Neutrophil (primary cell): Measurements from ENCODE around the gene ANTXRL.
"Not testable (repeated sequence)": the region's sequence is repeated elsewhere in the genome, so short reads cannot be mapped to it uniquely, and the experiment has no call there.

Source experiments
- H3K27ac ChIP-seq: fragments of 200-600 bp; sonication (generic); 2 replicates; pipeline ENCODE4 v1.5.1; 2016; ENCODE audit warnings: mild to moderate bottlenecking, moderate library complexity
- H3K27me3 ChIP-seq: fragments of 200-600 bp; sonication (generic); 2 replicates; pipeline ENCODE4 v1.6.0; 2016; ENCODE audit warnings: mild to moderate bottlenecking
- H3K36me3 ChIP-seq: fragments of 200-600 bp; sonication (generic); 2 replicates; pipeline ENCODE4 v1.5.1; 2017
- H3K4me1 ChIP-seq, 2 experiments: fragments of 200-600 bp in 1 of 2; sonication (generic) in 1 of 2; 1 replicate in 1 of 2; 2 replicates in 1 of 2; pipeline versions ENCODE4 v1.5.1 to v1.6.1; 2013 to 2016; ENCODE audit warnings: low read depth in 1 of 2, low read length in 1 of 2, mild to moderate bottlenecking in 1 of 2, moderate library complexity in 1 of 2; ENCODE audit not compliant: control insufficient read depth in 1 of 2, insufficient read depth in 1 of 2
- H3K4me3 ChIP-seq, 2 experiments: fragments of 200-600 bp in 1 of 2; sonication (generic) in 1 of 2; 1 replicate in 1 of 2; 2 replicates in 1 of 2; pipeline ENCODE4 v1.5.1; 2013 to 2016; ENCODE audit warnings: low read depth in 1 of 2, low read length in 1 of 2, mild to moderate bottlenecking in 1 of 2, moderate library complexity in 1 of 2
- H3K9me3 ChIP-seq: fragments of 200-600 bp; sonication (generic); 2 replicates; pipeline ENCODE4 v1.5.1; 2016
- TF ChIP-seq, protein P1 (sequence below): fragments of 200-600 bp; sonication (generic); IDR thresholded peaks from 2 replicates; pipeline ENCODE4 v1.5.1; 2016; ENCODE audit warnings: antibody characterized with exemption

Gene ANTXRL

DNA sequence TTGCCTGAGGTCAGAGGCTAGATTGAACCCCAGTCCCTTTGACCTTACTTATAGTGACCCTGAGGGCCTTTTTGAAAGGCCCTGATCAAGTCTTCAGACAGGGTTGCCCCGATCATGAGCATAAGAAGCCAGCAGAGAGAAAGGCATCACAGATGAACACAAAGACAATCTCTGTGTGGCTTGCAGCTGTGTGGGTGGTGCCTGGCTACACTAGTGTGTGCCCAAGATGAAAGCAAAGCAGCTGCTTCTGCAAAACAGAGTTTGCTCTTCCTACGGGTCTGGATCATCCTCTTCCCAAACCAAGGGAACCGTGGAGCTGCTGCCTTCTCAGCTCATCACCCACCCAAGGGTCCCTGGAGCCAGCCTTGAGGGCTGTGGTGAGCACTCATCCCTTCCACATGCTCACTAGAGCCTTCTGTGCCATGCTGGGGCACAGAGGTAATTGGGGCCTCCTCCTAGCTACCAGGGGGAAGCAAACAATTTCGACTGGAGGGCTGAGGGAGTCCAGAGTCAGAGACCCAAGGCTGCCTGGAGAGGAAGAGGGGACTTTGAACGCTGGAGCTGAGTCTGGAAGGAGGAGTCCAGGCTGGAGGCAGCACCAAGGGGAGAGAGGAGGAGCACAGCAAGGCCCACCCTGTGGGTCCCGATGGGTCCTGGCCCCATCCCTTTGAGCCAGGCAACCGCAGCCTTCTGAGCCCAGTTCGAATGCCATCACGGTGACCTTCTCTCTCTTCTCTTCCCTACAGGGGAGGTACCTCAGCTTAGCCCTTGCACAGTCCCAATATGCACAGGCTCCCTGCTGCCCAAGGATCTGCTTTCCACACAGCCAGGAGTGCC lies 42.3 kb downstream of the ANTXRL start:
- no peak overlapping the region for H3K4me3 ChIP-seq
- no peaks in the 10 kb centered on the region for H3K36me3 ChIP-seq
- no peak overlapping the region for H3K27ac ChIP-seq
- TF ChIP-seq, protein P1, sequence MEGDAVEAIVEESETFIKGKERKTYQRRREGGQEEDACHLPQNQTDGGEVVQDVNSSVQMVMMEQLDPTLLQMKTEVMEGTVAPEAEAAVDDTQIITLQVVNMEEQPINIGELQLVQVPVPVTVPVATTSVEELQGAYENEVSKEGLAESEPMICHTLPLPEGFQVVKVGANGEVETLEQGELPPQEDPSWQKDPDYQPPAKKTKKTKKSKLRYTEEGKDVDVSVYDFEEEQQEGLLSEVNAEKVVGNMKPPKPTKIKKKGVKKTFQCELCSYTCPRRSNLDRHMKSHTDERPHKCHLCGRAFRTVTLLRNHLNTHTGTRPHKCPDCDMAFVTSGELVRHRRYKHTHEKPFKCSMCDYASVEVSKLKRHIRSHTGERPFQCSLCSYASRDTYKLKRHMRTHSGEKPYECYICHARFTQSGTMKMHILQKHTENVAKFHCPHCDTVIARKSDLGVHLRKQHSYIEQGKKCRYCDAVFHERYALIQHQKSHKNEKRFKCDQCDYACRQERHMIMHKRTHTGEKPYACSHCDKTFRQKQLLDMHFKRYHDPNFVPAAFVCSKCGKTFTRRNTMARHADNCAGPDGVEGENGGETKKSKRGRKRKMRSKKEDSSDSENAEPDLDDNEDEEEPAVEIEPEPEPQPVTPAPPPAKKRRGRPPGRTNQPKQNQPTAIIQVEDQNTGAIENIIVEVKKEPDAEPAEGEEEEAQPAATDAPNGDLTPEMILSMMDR: no peak
- H3K4me1 ChIP-seq: peaks cover 60 to 66% of the 10 kb centered on the region in 2 experiments
- H3K27me3 ChIP-seq: no peaks in the 10 kb centered on the region
- H3K9me3 ChIP-seq: no peaks in the 10 kb centered on the region

DNA sequence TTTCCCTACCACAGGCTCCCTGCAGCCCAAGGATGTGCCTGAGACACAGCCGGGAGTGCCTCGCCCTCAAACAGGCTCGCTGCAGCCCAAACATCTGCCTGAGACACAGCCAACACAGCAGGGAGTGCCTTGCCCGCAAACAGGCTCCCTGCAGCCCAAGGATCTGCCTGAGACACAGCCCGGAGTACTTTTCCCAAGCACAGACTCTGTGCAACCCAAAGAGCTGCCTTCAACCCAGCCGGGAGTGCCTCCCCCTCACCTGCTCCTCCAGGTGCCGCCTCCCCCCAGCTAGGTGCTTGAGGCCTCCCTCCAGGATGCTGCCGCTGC lies 42.9 kb downstream of the ANTXRL start:
- H3K4me3 ChIP-seq: no peak overlapping the region
- H3K4me1 ChIP-seq: peaks cover 55 to 60% of the 10 kb centered on the region in 2 experiments
- H3K36me3 ChIP-seq: no peaks in the 10 kb centered on the region
- no peak overlapping the region for H3K27ac ChIP-seq
- H3K9me3 ChIP-seq: no peaks in the 10 kb centered on the region
- TF ChIP-seq, protein P1: no peak
- H3K27me3 ChIP-seq: no peaks in the 10 kb centered on the region

DNA sequence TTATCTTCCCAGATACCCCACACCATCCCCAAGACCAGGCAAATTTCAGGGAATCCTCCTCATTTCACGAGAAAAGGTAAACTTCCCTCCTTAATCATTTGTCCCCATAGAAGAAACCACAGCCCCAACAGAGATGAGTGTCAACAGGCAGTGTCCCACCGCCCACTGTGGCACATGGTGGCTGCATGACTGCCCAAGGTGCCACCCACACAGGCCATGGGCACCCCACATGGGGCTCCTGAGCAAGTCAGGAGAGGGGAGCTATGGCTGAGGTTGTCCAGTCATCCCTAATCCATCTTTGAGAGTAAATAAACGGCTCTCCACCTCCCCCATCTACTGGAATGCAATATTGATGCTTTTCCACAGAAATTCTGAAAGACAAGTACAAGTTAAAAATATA lies 44.1 kb downstream of the ANTXRL start:
- H3K27ac ChIP-seq: no peak overlapping the region
- H3K27me3 ChIP-seq: no peaks in the 10 kb centered on the region
- H3K4me1 ChIP-seq: peaks cover 42 to 48% of the 10 kb centered on the region in 2 experiments
- no peaks in the 10 kb centered on the region for H3K9me3 ChIP-seq
- TF ChIP-seq, protein P1: no peak
- H3K36me3 ChIP-seq: no peaks in the 10 kb centered on the region
- H3K4me3 ChIP-seq: no peak overlapping the region

DNA sequence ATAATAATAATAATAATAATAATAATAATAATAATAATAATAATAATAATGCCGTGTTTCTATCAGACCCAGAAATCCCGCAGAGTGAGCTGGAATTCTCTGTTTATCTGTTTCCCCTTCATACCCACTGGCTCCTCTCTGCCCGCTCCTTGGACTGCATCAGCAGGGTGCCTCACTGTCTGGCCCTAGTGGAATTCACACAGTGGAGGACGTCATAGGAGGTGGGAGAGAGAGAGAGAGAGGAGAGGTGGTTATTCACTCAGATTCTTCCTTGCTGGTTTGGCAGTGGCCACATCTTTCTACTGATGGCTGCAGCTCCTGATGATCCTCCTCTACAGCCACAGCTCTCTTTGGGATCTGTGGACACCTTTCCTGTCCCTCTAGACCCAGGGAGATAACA lies 78.7 kb downstream of the ANTXRL start:
- not testable (repeated sequence) for H3K27me3 ChIP-seq, H3K4me3 ChIP-seq, H3K4me1 ChIP-seq, H3K9me3 ChIP-seq, H3K36me3 ChIP-seq, H3K27ac ChIP-seq

DNA sequence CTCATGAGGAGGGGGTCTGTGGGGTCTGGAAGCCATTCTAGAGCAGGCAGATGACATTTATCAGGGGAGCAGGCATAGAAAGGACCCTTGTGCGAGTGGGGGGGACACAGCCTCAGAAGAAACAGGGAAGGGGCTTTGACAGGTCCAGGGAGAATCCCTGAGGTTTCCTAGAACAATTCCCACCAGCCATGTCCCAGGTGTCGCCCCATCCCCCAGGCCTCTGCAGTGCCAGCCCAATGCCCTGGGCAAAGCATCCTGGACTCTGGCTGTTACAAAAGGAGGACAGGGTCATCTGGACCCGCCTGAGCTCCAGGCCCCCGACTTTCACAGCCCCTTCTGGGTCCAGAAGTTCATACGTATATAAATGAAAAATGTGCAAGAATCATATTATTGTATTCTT lies 80.4 kb downstream of the ANTXRL start:
- not testable (repeated sequence) for H3K4me1 ChIP-seq, H3K4me3 ChIP-seq, H3K27me3 ChIP-seq, H3K9me3 ChIP-seq, H3K27ac ChIP-seq, H3K36me3 ChIP-seq

DNA sequence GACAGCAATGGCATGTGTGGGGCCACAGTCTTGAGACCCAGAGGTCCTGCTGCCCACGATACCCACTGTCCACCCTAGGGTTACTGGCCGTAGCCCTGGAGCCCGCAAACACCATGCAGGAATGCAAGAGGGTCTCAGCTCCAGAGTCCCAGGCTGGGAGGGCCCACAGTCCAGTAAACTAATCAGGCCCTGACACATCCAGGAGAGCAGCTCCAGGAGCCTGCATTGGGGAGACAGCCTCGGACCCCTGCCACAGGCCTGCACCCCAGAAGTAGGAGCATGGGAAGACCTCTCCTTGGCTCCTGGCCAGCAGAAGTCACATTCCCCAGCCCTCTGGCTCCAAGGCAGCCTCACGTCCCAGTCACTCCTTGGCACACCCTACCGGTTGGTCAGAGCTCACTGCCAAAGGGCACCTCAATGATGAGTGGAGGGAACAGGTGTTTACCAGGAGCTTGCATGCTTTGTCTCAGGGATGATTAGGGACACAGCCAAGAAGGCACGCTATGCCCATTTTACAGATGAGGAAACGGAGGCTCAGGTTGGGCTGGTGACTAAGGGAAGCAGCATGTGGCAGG lies 81.0 kb downstream of the ANTXRL start:
- not testable (repeated sequence) for H3K36me3 ChIP-seq, H3K27ac ChIP-seq, H3K4me3 ChIP-seq, H3K9me3 ChIP-seq, H3K4me1 ChIP-seq, H3K27me3 ChIP-seq

DNA sequence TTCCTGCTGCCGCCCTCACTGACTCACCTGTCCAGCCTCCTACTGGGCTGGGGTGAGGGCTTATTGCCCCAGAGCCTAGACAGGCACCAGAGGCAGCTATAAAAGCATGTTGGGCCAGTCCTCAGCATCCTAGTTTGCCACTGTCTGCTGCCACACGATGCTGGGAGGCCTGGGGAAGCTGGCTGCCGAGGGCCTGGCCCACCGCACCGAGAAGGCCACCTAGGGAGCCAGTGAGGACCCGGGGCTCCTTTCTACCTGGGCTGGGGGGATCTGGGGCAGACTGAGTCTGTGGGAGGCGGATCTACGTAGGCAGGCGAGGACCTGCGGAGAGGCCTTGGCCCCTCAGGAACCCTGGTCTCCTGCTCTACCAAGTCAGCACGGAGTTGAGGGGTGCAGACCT lies 82.2 kb downstream of the ANTXRL start:
- H3K36me3 ChIP-seq, H3K27ac ChIP-seq, H3K4me1 ChIP-seq, H3K27me3 ChIP-seq, H3K9me3 ChIP-seq, H3K4me3 ChIP-seq: not testable (repeated sequence)

DNA sequence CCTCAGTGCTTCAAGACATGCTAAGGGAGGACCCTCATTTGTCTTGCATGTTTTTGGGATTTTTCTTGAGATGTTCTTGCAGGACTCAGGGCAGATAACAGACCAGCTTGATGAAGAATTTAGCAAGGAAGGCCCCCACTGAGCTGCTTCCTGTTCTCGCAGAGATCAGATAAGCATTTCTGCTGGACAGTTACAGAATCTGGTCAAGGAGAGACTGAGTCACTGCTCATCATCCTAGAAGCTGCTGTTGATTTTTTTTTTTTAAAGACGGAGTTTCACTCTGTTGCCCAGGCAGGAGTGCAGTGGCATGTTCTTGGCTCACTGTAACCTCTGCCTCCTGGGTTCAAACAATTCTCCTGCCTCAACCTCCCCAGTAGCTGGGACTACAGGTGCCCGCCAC lies 87.6 kb downstream of the ANTXRL start:
- H3K4me3 ChIP-seq, H3K4me1 ChIP-seq, H3K27me3 ChIP-seq, H3K36me3 ChIP-seq, H3K27ac ChIP-seq, H3K9me3 ChIP-seq: not testable (repeated sequence)

DNA sequence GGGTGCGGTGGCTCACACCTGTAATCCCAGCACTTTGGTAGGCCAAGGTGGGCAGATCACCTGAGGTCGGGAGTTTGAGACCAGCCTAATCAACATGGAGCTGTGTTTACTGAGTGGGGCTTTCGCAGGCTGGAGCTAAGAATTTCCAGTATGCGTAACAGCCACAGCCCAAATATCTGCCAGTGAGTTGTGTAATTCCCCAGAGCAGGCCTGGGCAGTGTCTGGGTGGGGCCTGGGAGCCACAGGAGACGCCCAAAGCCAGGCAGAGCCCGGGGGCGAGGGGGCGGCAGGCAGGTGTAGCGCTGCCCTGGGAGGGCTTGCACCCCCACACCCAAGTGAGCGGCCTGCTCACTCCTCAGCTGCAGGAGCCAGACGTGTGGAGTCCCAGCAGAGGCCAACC lies 88.6 kb downstream of the ANTXRL start, which contains the start of gene ANXA8L1:
Gene ANXA8L1, plus strand, starts transcription at position 371 of the 400 bp plus-strand sequence. CDS start 76 bp downstream, outside the sequence.
- not testable (repeated sequence) for H3K4me3 ChIP-seq, H3K9me3 ChIP-seq, H3K36me3 ChIP-seq, H3K4me1 ChIP-seq, H3K27ac ChIP-seq, H3K27me3 ChIP-seq

DNA sequence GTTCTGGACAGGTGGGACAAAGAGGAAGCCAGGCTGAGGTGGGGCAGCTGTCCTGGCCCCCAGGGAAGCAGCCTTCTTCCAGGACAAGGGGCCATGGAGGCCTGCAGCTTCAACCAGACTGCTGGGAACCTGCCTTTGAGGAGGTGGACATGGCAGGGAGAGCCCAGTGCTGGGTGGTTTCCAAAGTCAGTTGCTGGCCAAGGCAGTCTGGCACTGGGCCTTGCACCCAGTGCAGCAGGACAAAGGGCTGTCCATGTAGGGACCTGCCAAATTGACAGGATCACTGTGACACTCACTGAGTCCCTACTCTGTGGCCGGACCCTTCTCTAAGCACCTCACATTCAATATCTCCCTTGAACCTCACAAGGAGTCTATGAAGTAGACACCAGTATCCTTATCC lies 90.2 kb downstream of the ANTXRL start:
- not testable (repeated sequence) for H3K27me3 ChIP-seq, H3K36me3 ChIP-seq, H3K4me3 ChIP-seq, H3K27ac ChIP-seq, H3K4me1 ChIP-seq, H3K9me3 ChIP-seq

DNA sequence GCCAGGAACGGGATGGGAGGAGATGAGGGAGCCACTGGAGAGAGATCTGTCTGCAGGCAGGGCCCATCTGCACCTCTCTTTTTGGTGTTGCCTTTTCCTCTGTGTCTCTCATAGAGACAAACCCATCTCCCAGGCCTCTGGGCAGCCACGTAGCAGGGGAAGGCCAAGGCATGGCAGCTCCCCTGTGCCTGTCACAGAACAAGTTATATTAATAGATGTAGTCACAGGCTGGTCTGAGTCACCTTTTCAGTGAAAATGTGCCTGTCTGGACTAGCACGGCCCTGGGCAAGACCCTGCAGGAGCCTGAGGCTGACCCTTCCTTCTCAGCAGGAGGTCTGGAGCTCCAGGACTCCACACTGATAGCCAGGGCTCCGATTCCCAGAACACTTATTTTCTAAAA lies 90.9 kb downstream of the ANTXRL start:
- not testable (repeated sequence) for H3K27ac ChIP-seq, H3K27me3 ChIP-seq

More for the DNA sequence above, 90.9 kb downstream of the ANTXRL start:
- H3K9me3 ChIP-seq, H3K36me3 ChIP-seq, H3K4me1 ChIP-seq, H3K4me3 ChIP-seq: not testable (repeated sequence)
